Common myeloid progenitor, CD34-positive (primary cell): Measurements from ENCODE around the gene CLCN2.

ENCODE experiments used
- CTCF ChIA-PET: fragments of 350-600 bp; sonication (Branson Sonifier 250); formaldehyde crosslinking; loops from one replicate; lab custom pipeline; 2021; ENCODE audit warnings: antibody characterized with exemption; lab: Charles Lee
- POLR2A ChIA-PET: fragments of 350-600 bp; sonication (Branson Sonifier 250); formaldehyde crosslinking; loops from one replicate; lab custom pipeline; 2021; ENCODE audit warnings: antibody characterized with exemption; lab: Charles Lee
- DNase-seq, 3 donors: peaks; one replicate each; pipeline versions ENCODE4 v3.0.0 to v3.0.0-alpha.2; 2013
- H3K27ac ChIP-seq, 2 experiments: 1 replicate in 1 of 2; 2 replicates in 1 of 2; pipeline ENCODE4 v1.7.0; 2013; ENCODE audit warnings: inconsistent platforms in 2 of 2, low read length in 2 of 2, mild to moderate bottlenecking in 2 of 2, low read depth in 1 of 2, moderate library complexity in 1 of 2; ENCODE audit not compliant: severe bottlenecking in 2 of 2, insufficient read depth in 1 of 2, poor library complexity in 1 of 2
- H3K27me3 ChIP-seq, 5 experiments: replicated peaks in 2 of 5; 1 replicate in 3 of 5; 2 replicates in 2 of 5; pipeline versions ENCODE4 v1.6.1 to v1.7.0; 2013; ENCODE audit warnings: low read length in 4 of 5, mild to moderate bottlenecking in 2 of 5, moderate library complexity in 2 of 5, inconsistent platforms in 1 of 5; ENCODE audit not compliant: insufficient read depth in 5 of 5, control insufficient read depth in 4 of 5
- H3K36me3 ChIP-seq, 4 experiments: 1 replicate in 2 of 4; 2 replicates in 2 of 4; pipeline versions ENCODE4 v1.6.1 to v1.7.0; 2013; ENCODE audit warnings: low read length in 3 of 4, control low read depth in 1 of 4, mild to moderate bottlenecking in 1 of 4; ENCODE audit not compliant: control insufficient read depth in 4 of 4, insufficient read depth in 4 of 4
- H3K4me1 ChIP-seq, 4 experiments: 1 replicate in 3 of 4; 2 replicates in 1 of 4; pipeline versions ENCODE4 v1.6.1 to v1.7.1; 2013; ENCODE audit warnings: low read length in 3 of 4, mild to moderate bottlenecking in 3 of 4, control low read depth in 1 of 4, inconsistent platforms in 1 of 4, moderate library complexity in 1 of 4; ENCODE audit not compliant: control insufficient read depth in 4 of 4, insufficient read depth in 4 of 4; ENCODE audit errors: control extremely low read depth in 1 of 4
- H3K4me3 ChIP-seq, 7 experiments: 1 replicate in 4 of 7; 2 replicates in 3 of 7; pipeline versions ENCODE4 v1.5.1 to v1.7.0; 2013; ENCODE audit warnings: mild to moderate bottlenecking in 7 of 7, low read length in 6 of 7, moderate library complexity in 6 of 7, inconsistent platforms in 2 of 7, low read depth in 2 of 7, control low read depth in 1 of 7; ENCODE audit not compliant: insufficient read depth in 4 of 7, control insufficient read depth in 1 of 7; ENCODE audit errors: extremely low read depth in 1 of 7
- H3K9me3 ChIP-seq, 5 experiments: 1 replicate in 4 of 5; 2 replicates in 1 of 5; pipeline versions ENCODE4 v1.6.1 to v1.7.1; 2013; ENCODE audit warnings: low read length in 4 of 5, mild to moderate bottlenecking in 2 of 5, inconsistent platforms in 1 of 5, low read depth in 1 of 5, moderate library complexity in 1 of 5; ENCODE audit not compliant: control insufficient read depth in 4 of 5, insufficient read depth in 2 of 5; ENCODE audit errors: control extremely low read depth in 1 of 5
- WGBS: methylation state at CpG from one replicate; pipeline ENCODE4 v1.1.5; 2013; ENCODE audit not compliant: insufficient coverage; 5-methylcytosine and 5-hydroxymethylcytosine counted together

CLCN2 gene

GRCh38 chr3:184377882-184378445 lies 16.6 kb upstream of the CLCN2 start, which contains the start of gene THPO:
Gene THPO, minus strand, starts transcription at chr3:184378207. Its CDS starts 1,948 bp downstream, at chr3:184376259.
- peaks cover 2 to 27% (median 21%) of the 10 kb centered on the region in 4 experiments for H3K4me1 ChIP-seq
- POLR2A ChIA-PET, result no interaction called here
- H3K4me3 ChIP-seq, result no peak within 1 kb of the TSS
- WGBS, result 100% methylated on average over 4 of the region's 7 CpGs
- H3K9me3 ChIP-seq, result no peaks in the 10 kb centered on the region
- H3K27me3 ChIP-seq, result peaks cover 0 to 47% (median 22%) of the 10 kb centered on the region in 5 experiments
- H3K36me3 ChIP-seq, result no peaks in the 10 kb centered on the region
- no peak for DNase-seq
- CTCF ChIA-PET, result interaction anchor here (1.2 to 15.3 kb wide), 7 partner anchors 9 to 164 kb away, joined by 3 to 368 read pairs (median 5); no protein-coding TSS in a partner anchor
- H3K27ac ChIP-seq, result no peak within 1 kb of the TSS

GRCh38 chr3:184377374-184377773 lies 16.0 kb upstream of the CLCN2 start:
- WGBS, result 59% methylated on average over 5 of the region's 5 CpGs
- POLR2A ChIA-PET, result interaction anchor here (0.7 kb wide), 1 partner anchor 135 kb away, joined by 3 read pairs; no protein-coding TSS in a partner anchor
- peaks cover 0 to 44% (median 22%) of the 10 kb centered on the region in 5 experiments for H3K27me3 ChIP-seq
- no peaks in the 10 kb centered on the region for H3K36me3 ChIP-seq
- DNase-seq, result no peak
- H3K27ac ChIP-seq, result no peak overlapping the region
- H3K4me1 ChIP-seq, result peaks cover 2 to 27% (median 21%) of the 10 kb centered on the region in 4 experiments
- no peak overlapping the region for H3K4me3 ChIP-seq
- CTCF ChIA-PET, result interaction anchor here (1.3 to 15.3 kb wide), 6 partner anchors 9 to 164 kb away, joined by 4 to 368 read pairs (median 8); no protein-coding TSS in a partner anchor
- H3K9me3 ChIP-seq, result no peaks in the 10 kb centered on the region

- no peak for DNase-seq
- H3K27me3 ChIP-seq, result peaks cover 0 to 31% (median 13%) of the 10 kb centered on the region in 5 experiments
- 95% methylated on average over 11 of the region's 12 CpGs for WGBS
- CTCF ChIA-PET, result interaction anchor here (0.9 to 15.3 kb wide), 14 partner anchors 11 to 401 kb away, joined by 3 to 368 read pairs (median 5); no protein-coding TSS in a partner anchor
- H3K4me3 ChIP-seq, result no peak overlapping the region
- POLR2A ChIA-PET, result no interaction called here
- H3K36me3 ChIP-seq, result no peaks in the 10 kb centered on the region
- peaks cover 2 to 25% (median 15%) of the 10 kb centered on the region in 4 experiments for H3K4me1 ChIP-seq
- H3K9me3 ChIP-seq, result no peaks in the 10 kb centered on the region
- no peak overlapping the region for H3K27ac ChIP-seq
Observed at GRCh38 chr3:184375747-184376461, 14.5 kb upstream of the CLCN2 start.

- Histone ChIP-seq H3K9me3 (no peaks in the 10 kb centered on the region), H3K4me1 (peaks cover 0 to 17% (median 8%) of the 10 kb centered on the region in 4 experiments), H3K27me3 (peaks cover 0 to 14% (median 4%) of the 10 kb centered on the region in 5 experiments), H3K27ac (no peak overlapping the region), H3K36me3 (peaks cover 0 to 10% (median 8%) of the 10 kb centered on the region in 4 experiments), H3K4me3 (no peak overlapping the region)
- ChIA-PET POLR2A (no interaction called here), CTCF (interaction anchor here (0.7 to 15.3 kb wide), 17 partner anchors 8 to 183 kb away, joined by 3 to 368 read pairs (median 9); no protein-coding TSS in a partner anchor)
- no peak for DNase-seq
- 97% methylated on average over 6 of the region's 6 CpGs for WGBS
Observed at GRCh38 chr3:184373422-184373821, 12.0 kb upstream of the CLCN2 start.

GRCh38 chr3:184372911-184373310 lies 11.5 kb upstream of the CLCN2 start:
- H3K36me3 ChIP-seq, result peaks cover under 1 to 15% (median 13%) of the 10 kb centered on the region in 4 experiments
- H3K27ac ChIP-seq, result no peak overlapping the region
- DNase-seq, result no peak
- 100% methylated on average over 5 of the region's 5 CpGs for WGBS
- H3K9me3 ChIP-seq, result no peaks in the 10 kb centered on the region
- peaks cover 0 to 9% (median 0%) of the 10 kb centered on the region in 5 experiments for H3K27me3 ChIP-seq
- ChIA-PET CTCF (interaction anchor here (0.7 to 15.3 kb wide), 20 partner anchors 9 to 184 kb away, joined by 3 to 368 read pairs (median 8); partner anchors contain the start of gene FAM131A), POLR2A (no interaction called here)
- H3K4me3 ChIP-seq, result no peak overlapping the region
- peaks cover 0 to 17% (median 8%) of the 10 kb centered on the region in 4 experiments for H3K4me1 ChIP-seq

GRCh38 chr3:184372296-184372821 lies 11.0 kb upstream of the CLCN2 start:
- no peak overlapping the region for H3K4me3 ChIP-seq
- H3K36me3 ChIP-seq, result peaks cover 3 to 19% (median 15%) of the 10 kb centered on the region in 4 experiments
- H3K9me3 ChIP-seq, result no peaks in the 10 kb centered on the region
- peaks cover 0 to 11% (median 4%) of the 10 kb centered on the region in 4 experiments for H3K4me1 ChIP-seq
- ChIA-PET CTCF (interaction anchor here (0.6 to 15.3 kb wide), 38 partner anchors 9 to 406 kb away, joined by 3 to 368 read pairs (median 6); partner anchors contain the start of gene FAM131A), POLR2A (no interaction called here)
- no peak overlapping the region for H3K27ac ChIP-seq
- no peak for DNase-seq
- H3K27me3 ChIP-seq, result peaks cover 0 to 5% (median 0%) of the 10 kb centered on the region in 5 experiments
- WGBS, result 81% methylated on average over 8 of the region's 8 CpGs
